ENCODE data around the gene HCK. TPM values are rescaled to one million over a fixed set of nuclear protein-coding genes. Genes with fewer than 3 reads are reported as not detected.

Gene HCK
- total and polyA plus RNA-seq, 9 of the 15 experiments (the other 6 are each of a cell fraction or from before 2014, with no cell fraction given) = 0.09 to 0.51 (median 0.27) TPM; not detected in 6

GRCh38 chr20:32089637-32090362 is 37.8 kb downstream of the HCK start:
- Histone ChIP-seq H3K36me3 (ENCODE audit: control insufficient read depth, insufficient read depth, low read length) (no peaks in the 10 kb centered on the region), H3K4me3 (no peak overlapping the region), H3K27ac (ENCODE audit: extremely low read depth, low read depth, low read length) (no peak overlapping the region), H3K4me2 (ENCODE audit: insufficient read depth, low read length) (no peak overlapping the region), H3K27me3 (ENCODE audit: control insufficient read depth in 2 of 2, insufficient read depth in 2 of 2, low read length in 2 of 2) (peaks cover 30 to 70% of the 10 kb centered on the region in 2 experiments; a peak in 4 of 5 replicates), H3K9me3 (replicated peaks; ENCODE audit: control insufficient read depth, insufficient read depth, low read depth, low read length) (no peaks in the 10 kb centered on the region), H2AFZ (ENCODE audit: low read depth, low read length) (no peak overlapping the region), H4K20me1 (replicated peaks; ENCODE audit: control insufficient read depth, insufficient read depth, low read length) (0 out of 2 replicates have a peak, but pooled peaks cover 6% of the 10 kb centered on the region), H3K4me1 (replicated peaks in 1 of 2; ENCODE audit: control insufficient read depth in 2 of 2, insufficient read depth in 2 of 2, low read length in 2 of 2) (no peaks in the 10 kb centered on the region; a peak in 2 of 5 replicates), H3K79me2 (ENCODE audit: control insufficient read depth, insufficient read depth, low read length) (no peaks in the 10 kb centered on the region), H3K9me1 (ENCODE audit: control insufficient read depth, insufficient read depth, low read length) (no peaks in the 10 kb centered on the region), H3K9ac (ENCODE audit: insufficient read depth in 1 of 2, low read depth in 2 of 2, low read length in 2 of 2) (no peak overlapping the region)
- no TSS peak for BruUV-seq (replicated peaks)
- DNase-seq (ENCODE audit: extremely low read depth in 1 of 4, low spot score in 3 of 4) (no peak), ATAC-seq (no peak), FAIRE-seq (no peak)
- 2% methylated on average over 5 of the region's 5 CpGs for WGBS (ENCODE audit: insufficient coverage, low coverage, missing lambda C conversion rate)
- POLR2A ChIA-PET = interaction anchor here (0.6 to 1.2 kb wide), 4 partner anchors 11 to 372 kb away, joined by 3 to 4 read pairs (median 3); no protein-coding TSS in a partner anchor
- CTCF ChIA-PET (ENCODE audit: low intra/inter-chr PET ratio) = no interaction called here
- in situ Hi-C loops (cut with MboI) = no loop called here
- intact Hi-C loops (cut with micrococcal nuclease) = loop anchor here (5.0 kb wide), 1 partner anchor 137 kb away; the partner anchor contains the start of gene PDRG1
- TF ChIP-seq HCFC1 (IDR thresholded peaks at IDR 0.05; ENCODE audit: low read depth, low read length) (no peak), C11orf30 (IDR thresholded peaks at IDR 0.05; ENCODE audit: low read depth) (no peak), ETV6 (IDR thresholded peaks at IDR 0.05; ENCODE audit: borderline replicate concordance in 1 of 2, low read depth in 2 of 2, low read length in 1 of 2) (no peak), ETV6 (CRISPR knock-in tag; IDR thresholded peaks at IDR 0.05; ENCODE audit: borderline replicate concordance) (no peak), HMG20A (CRISPR knock-in tag; conservative IDR thresholded peaks at IDR 0.05) (no peak), IRF2 (CRISPR knock-in tag; IDR thresholded peaks at IDR 0.05) (no peak), ZNF217 (CRISPR knock-in tag; IDR thresholded peaks at IDR 0.05) (no peak), ZNF668 (CRISPR knock-in tag; IDR thresholded peaks at IDR 0.05) (no peak), ZFP36 (IDR thresholded peaks at IDR 0.05; ENCODE audit: low read depth, low read length, partially characterized antibody) (peak; percentile 92)
- TF ChIP-seq, protein P1, sequence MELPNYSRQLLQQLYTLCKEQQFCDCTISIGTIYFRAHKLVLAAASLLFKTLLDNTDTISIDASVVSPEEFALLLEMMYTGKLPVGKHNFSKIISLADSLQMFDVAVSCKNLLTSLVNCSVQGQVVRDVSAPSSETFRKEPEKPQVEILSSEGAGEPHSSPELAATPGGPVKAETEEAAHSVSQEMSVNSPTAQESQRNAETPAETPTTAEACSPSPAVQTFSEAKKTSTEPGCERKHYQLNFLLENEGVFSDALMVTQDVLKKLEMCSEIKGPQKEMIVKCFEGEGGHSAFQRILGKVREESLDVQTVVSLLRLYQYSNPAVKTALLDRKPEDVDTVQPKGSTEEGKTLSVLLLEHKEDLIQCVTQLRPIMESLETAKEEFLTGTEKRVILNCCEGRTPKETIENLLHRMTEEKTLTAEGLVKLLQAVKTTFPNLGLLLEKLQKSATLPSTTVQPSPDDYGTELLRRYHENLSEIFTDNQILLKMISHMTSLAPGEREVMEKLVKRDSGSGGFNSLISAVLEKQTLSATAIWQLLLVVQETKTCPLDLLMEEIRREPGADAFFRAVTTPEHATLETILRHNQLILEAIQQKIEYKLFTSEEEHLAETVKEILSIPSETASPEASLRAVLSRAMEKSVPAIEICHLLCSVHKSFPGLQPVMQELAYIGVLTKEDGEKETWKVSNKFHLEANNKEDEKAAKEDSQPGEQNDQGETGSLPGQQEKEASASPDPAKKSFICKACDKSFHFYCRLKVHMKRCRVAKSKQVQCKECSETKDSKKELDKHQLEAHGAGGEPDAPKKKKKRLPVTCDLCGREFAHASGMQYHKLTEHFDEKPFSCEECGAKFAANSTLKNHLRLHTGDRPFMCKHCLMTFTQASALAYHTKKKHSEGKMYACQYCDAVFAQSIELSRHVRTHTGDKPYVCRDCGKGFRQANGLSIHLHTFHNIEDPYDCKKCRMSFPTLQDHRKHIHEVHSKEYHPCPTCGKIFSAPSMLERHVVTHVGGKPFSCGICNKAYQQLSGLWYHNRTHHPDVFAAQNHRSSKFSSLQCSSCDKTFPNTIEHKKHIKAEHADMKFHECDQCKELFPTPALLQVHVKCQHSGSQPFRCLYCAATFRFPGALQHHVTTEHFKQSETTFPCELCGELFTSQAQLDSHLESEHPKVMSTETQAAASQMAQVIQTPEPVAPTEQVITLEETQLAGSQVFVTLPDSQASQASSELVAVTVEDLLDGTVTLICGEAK (IDR thresholded peaks at IDR 0.05) = no peak
- TF ChIP-seq, protein P1 (CRISPR knock-in tag; IDR thresholded peaks at IDR 0.05) = no peak
- TF ChIP-seq, protein P2, sequence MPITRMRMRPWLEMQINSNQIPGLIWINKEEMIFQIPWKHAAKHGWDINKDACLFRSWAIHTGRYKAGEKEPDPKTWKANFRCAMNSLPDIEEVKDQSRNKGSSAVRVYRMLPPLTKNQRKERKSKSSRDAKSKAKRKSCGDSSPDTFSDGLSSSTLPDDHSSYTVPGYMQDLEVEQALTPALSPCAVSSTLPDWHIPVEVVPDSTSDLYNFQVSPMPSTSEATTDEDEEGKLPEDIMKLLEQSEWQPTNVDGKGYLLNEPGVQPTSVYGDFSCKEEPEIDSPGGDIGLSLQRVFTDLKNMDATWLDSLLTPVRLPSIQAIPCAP (CRISPR knock-in tag; IDR thresholded peaks at IDR 0.05; ENCODE audit: borderline replicate concordance) = no peak

Data from K562 (cell line).